ENCODE results near the gene KIAA0825.

DNA sequence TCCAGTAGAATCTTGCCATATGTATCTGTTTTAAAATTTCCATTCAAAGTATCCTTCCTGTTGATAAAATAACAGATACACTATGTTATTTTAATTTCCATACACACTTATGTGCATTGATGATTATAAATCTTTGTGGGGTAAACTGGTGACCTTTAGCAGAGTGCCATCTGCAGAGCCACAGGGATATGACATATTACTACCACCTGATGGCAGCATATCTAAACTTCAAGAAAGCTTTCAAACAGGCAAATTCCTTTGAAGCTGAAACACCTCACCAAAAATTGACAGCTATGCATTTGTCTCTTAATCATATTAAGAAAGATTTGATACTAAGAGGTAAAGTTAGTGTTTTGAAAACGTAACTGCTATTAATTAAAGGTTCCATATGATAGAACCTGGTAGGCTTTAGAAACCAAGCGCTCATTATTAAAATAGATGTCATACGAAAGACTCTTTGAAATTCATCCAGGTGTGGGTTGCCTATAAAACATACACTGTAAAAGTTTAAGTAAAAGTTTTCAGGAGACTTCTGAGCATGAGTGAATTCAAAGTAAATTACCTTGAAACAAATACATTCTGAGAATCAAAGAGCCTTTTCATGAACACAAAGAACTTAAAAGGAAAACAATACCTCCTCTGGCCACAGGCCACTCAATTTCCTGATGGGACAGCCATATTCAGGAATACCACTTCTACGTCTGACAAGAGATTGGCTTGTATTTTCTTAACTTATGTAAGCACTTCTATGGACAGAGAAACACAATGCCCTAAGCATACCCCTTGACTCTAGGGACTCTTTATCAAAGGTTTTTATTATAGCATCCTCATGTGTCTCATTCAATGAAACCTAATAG is 93.3 kb downstream of the KIAA0825 start:
- TF ChIP-seq EZH2 (IDR thresholded peaks at IDR 0.05; ENCODE audit: insufficient read depth, poor library complexity, severe bottlenecking) (no peak), EZH2phosphoT487 (IDR thresholded peaks at IDR 0.05; ENCODE audit: insufficient read depth, low read depth) (no peak)
